IMR-90 (cell line): ENCODE data around the gene PEX10. TPM values are rescaled to one million over a fixed set of nuclear protein-coding genes. Genes with fewer than 3 reads are reported as not detected.

Source experiments
- ATAC-seq: fragments of 200-7000 bp; cut with Tn5 transposase; 2 replicates; pipeline ENCODE4 v1.9.1; 2020; ENCODE audit warnings: low read depth, mild to moderate bottlenecking, moderate library complexity
- BruUV-seq: library from RNA; stranded (reverse); fragments of 400-500 nt; replicated peaks from 2 replicates; lab custom pipeline; 2021; lab: Mats Ljungman, UMichigan
- CTCF ChIA-PET: fragments of 300-600 bp; formaldehyde crosslinking; extraction: SDS; loops from one replicate; lab custom pipeline; 2021; ENCODE audit warnings: antibody characterized with exemption; lab: Yijun Ruan, JAX
- POLR2A ChIA-PET: fragments of 300-600 bp; sonication (Branson Sonifier 250); formaldehyde crosslinking; loops from one replicate; lab custom pipeline; 2022; ENCODE audit warnings: antibody characterized with exemption; ENCODE audit not compliant: unreplicated experiment; lab: Charles Lee
- DNase-seq: peaks from one replicate; pipeline ENCODE4 v3.0.0; 2013
- H2AFZ ChIP-seq: replicated peaks from 2 replicates; pipeline ENCODE3; 2013; ENCODE audit warnings: low read length, mild to moderate bottlenecking; ENCODE audit not compliant: poor library complexity
- H2AK5ac ChIP-seq: 2 replicates; pipeline ENCODE4 v1.6.1; 2013; ENCODE audit warnings: low read depth, low read length, inconsistent platforms
- H2AK9ac ChIP-seq: replicated peaks from 2 replicates; pipeline ENCODE3; 2013; ENCODE audit warnings: mild to moderate bottlenecking, low read depth, low read length, moderate library complexity; ENCODE audit not compliant: poor library complexity
- H2BK120ac ChIP-seq: 2 replicates; pipeline ENCODE4 v1.6.1; 2013; ENCODE audit warnings: low read depth, low read length, inconsistent platforms
- H2BK15ac ChIP-seq: 3 replicates; pipeline ENCODE4 v1.6.1; 2013; ENCODE audit warnings: low read depth, low read length, inconsistent platforms
- H2BK20ac ChIP-seq: 2 replicates; pipeline ENCODE4 v1.6.1; 2013; ENCODE audit warnings: low read depth, mild to moderate bottlenecking, inconsistent platforms, low read length, moderate library complexity
- H2BK5ac ChIP-seq: 2 replicates; pipeline ENCODE4 v1.6.1; 2013; ENCODE audit warnings: mild to moderate bottlenecking, low read depth, low read length, inconsistent platforms; ENCODE audit not compliant: poor library complexity, severe bottlenecking
- H3K14ac ChIP-seq: replicated peaks from 2 replicates; pipeline ENCODE4 v1.6.1; 2013; ENCODE audit warnings: low read depth, low read length, inconsistent platforms
- H3K18ac ChIP-seq: 2 replicates; pipeline ENCODE4 v1.6.1; 2013; ENCODE audit warnings: low read depth, low read length, control low read depth
- H3K23ac ChIP-seq: 2 replicates; pipeline ENCODE4 v1.6.1; 2013; ENCODE audit warnings: low read depth, low read length, inconsistent platforms
- H3K27ac ChIP-seq: 2 replicates; pipeline ENCODE4 v1.5.1; 2013; ENCODE audit warnings: mild to moderate bottlenecking, control low read depth, low read length; ENCODE audit not compliant: insufficient read depth
- H3K27me3 ChIP-seq: 2 replicates; pipeline ENCODE4 v1.6.1; 2013; ENCODE audit warnings: low read length; ENCODE audit not compliant: control insufficient read depth, insufficient read depth
- H3K36me3 ChIP-seq: 2 replicates; pipeline ENCODE4 v1.6.1; 2013; ENCODE audit warnings: low read length, mixed read lengths; ENCODE audit not compliant: control insufficient read depth, insufficient read depth
- H3K4ac ChIP-seq: 2 replicates; pipeline ENCODE4 v1.6.1; 2013; ENCODE audit warnings: low read depth, low read length, inconsistent platforms
- H3K4me1 ChIP-seq: 2 replicates; pipeline ENCODE4 v1.6.1; 2013; ENCODE audit warnings: low read length, mixed read lengths; ENCODE audit not compliant: control insufficient read depth, insufficient read depth
- H3K4me2 ChIP-seq: 2 replicates; pipeline ENCODE4 v1.6.1; 2013; ENCODE audit warnings: low read depth, mild to moderate bottlenecking, control low read depth, low read length, moderate library complexity
- H3K4me3 ChIP-seq: 2 replicates; pipeline ENCODE4 v1.5.1; 2013; ENCODE audit warnings: low read depth, mild to moderate bottlenecking, control low read depth, low read length, moderate library complexity; ENCODE audit not compliant: insufficient read depth
- H3K56ac ChIP-seq: 2 replicates; pipeline ENCODE4 v1.6.1; 2013; ENCODE audit warnings: low read length, inconsistent platforms; ENCODE audit not compliant: insufficient read depth; ENCODE audit errors: extremely low read depth
- H3K79me1 ChIP-seq, 2 experiments: 2 replicates each; pipeline ENCODE4 v1.6.1; 2013; ENCODE audit warnings: low read length in 2 of 2, inconsistent platforms in 1 of 2, low read depth in 1 of 2
- H3K9ac ChIP-seq: 2 replicates; pipeline ENCODE4 v1.6.1; 2013; ENCODE audit warnings: low read depth, low read length, control low read depth
- H3K9me1 ChIP-seq: 2 replicates; pipeline ENCODE4 v1.6.1; 2013; ENCODE audit warnings: low read length, inconsistent platforms; ENCODE audit not compliant: insufficient read depth
- H3K9me3 ChIP-seq: 2 replicates; pipeline ENCODE4 v1.6.1; 2013; ENCODE audit warnings: low read length; ENCODE audit not compliant: control insufficient read depth, insufficient read depth
- H4K20me1 ChIP-seq: 2 replicates; pipeline ENCODE4 v1.6.1; 2013; ENCODE audit warnings: low read length, inconsistent platforms; ENCODE audit not compliant: insufficient read depth
- H4K5ac ChIP-seq: 2 replicates; pipeline ENCODE4 v1.6.1; 2013; ENCODE audit warnings: mild to moderate bottlenecking, low read depth, low read length, control low read depth
- H4K8ac ChIP-seq, 2 experiments: 2 replicates each; pipeline ENCODE4 v1.6.1; 2013; ENCODE audit warnings: low read depth in 2 of 2, low read length in 2 of 2, control low read depth in 1 of 2, inconsistent platforms in 1 of 2
- H4K91ac ChIP-seq: 2 replicates; pipeline ENCODE4 v1.6.1; 2013; ENCODE audit warnings: low read depth, low read length, inconsistent platforms; ENCODE audit not compliant: insufficient read depth
- BHLHE40 ChIP-seq: fragments of 150-350 bp; IDR thresholded peaks from 2 replicates; pipeline ENCODE4 v1.6.1; 2016; ENCODE audit warnings: mild to moderate bottlenecking, low read depth, low read length
- CHD1 ChIP-seq: IDR thresholded peaks from 2 replicates; pipeline ENCODE4 v1.6.1; 2012; ENCODE audit warnings: low read depth, low read length, improper control_type of control experiment
- CTCF ChIP-seq: conservative IDR thresholded peaks from 2 replicates; pipeline ENCODE4 v1.5.1; 2012; ENCODE audit warnings: mild to moderate bottlenecking, low read depth, low read length, improper control_type of control experiment
- ELK1 ChIP-seq: fragments of 150-350 bp; IDR thresholded peaks from 2 replicates; pipeline ENCODE4 v1.6.1; 2016; ENCODE audit warnings: low read depth, mild to moderate bottlenecking, low read length, moderate library complexity, borderline replicate concordance
- MAZ ChIP-seq: IDR thresholded peaks from 2 replicates; pipeline ENCODE4 v1.6.1; 2012; ENCODE audit warnings: low read depth, mild to moderate bottlenecking, low read length, improper control_type of control experiment, moderate library complexity, borderline replicate concordance
- NFE2L2 ChIP-seq: fragments of 150-350 bp; IDR thresholded peaks from 2 replicates; pipeline ENCODE4 v1.6.1; 2016; ENCODE audit warnings: low read depth, mild to moderate bottlenecking, low read length
- RAD21 ChIP-seq: IDR thresholded peaks from 2 replicates; pipeline ENCODE4 v1.6.1; 2012; ENCODE audit warnings: low read length, improper control_type of control experiment
- RCOR1 ChIP-seq: IDR thresholded peaks from 2 replicates; pipeline ENCODE4 v1.6.1; 2012; ENCODE audit warnings: mild to moderate bottlenecking, low read length, improper control_type of control experiment; ENCODE audit not compliant: insufficient replicate concordance
- RFX5 ChIP-seq: IDR thresholded peaks from 2 replicates; pipeline ENCODE4 v1.8.0; 2012; ENCODE audit warnings: low read depth, mild to moderate bottlenecking, low read length, moderate library complexity
- WGBS, 2 experiments: methylation state at CpG; one replicate each; pipeline versions ENCODE4 v1.1.5 to v1.1.7; 2013; ENCODE audit warnings: missing lambda C conversion rate in 2 of 2; ENCODE audit not compliant: insufficient read length in 1 of 2; ENCODE audit errors: extremely low coverage in 2 of 2; 5-methylcytosine and 5-hydroxymethylcytosine counted together
- dilution Hi-C: fragments of 300-500 bp; cut with HindIII; formaldehyde crosslinking; loops from one replicate; pipeline ENCODE4 v1.14.3; 2018; ENCODE audit warnings: low sequenced_read_pairs; ENCODE audit not compliant: unreplicated experiment
- in situ Hi-C: fragments of 300-500 bp; cut with MboI; formaldehyde crosslinking; loops from 3 replicates; pipeline ENCODE4 v1.14.3; 2019; ENCODE audit warnings: low sequenced_read_pairs, inconsistent platforms, mixed read lengths
- intact Hi-C: fragments of 100-400 bp; cut with micrococcal nuclease; formaldehyde crosslinking; loops from 2 replicates; pipeline ENCODE4 v1.10.0; 2022
- polyA plus RNA-seq, 3 experiments: library from polyadenylated mRNA; depleted of rRNA; stranded (reverse); fragments of >200 nt; gene quantifications; 2 replicates each; pipeline ENCODE4 v1.2.3, GENCODE V29; 2012; ENCODE audit warnings: low replicate concordance in 1 of 3
- total RNA-seq: library from RNA; depleted of rRNA; stranded (reverse); fragments of >200 nt; gene quantifications from 2 replicates; pipeline ENCODE4 v1.2.3, GENCODE V29; 2012
- TF ChIP-seq, protein P1 (sequence below): fragments of 150-350 bp; IDR thresholded peaks from 2 replicates; pipeline ENCODE4 v1.6.1; 2017; ENCODE audit warnings: mild to moderate bottlenecking, antibody characterized with exemption, low read length, low read depth

PEX10 gene
- total and polyA plus RNA-seq, 2 of the 4 experiments (the other 2 are of a cell fraction), result 16.9 to 19.7 TPM

DNA sequence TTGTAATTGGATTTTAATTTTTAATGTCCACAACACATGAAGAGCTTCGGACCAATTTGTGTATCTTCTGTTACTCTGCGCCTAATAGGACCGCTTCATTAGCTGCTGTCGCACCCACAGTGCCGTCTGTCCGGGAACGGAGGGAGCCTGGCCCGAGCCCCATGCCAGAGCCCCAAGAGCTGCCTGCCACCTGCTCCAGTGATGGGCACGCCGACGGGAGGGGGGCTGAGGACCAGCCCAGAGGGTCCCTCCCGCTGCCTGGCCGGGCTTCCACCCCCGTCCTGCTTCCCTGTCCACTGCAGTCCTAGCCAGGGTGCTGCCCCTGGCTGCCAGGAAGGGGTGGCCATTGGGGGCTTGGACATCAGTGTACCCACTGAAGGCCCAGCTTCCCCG is 33.5 kb upstream of the PEX10 start:
- H3K36me3 ChIP-seq, result no peaks in the 10 kb centered on the region
- dilution Hi-C loops, result no loop called here
- peak overlapping the region; percentile 41 for H2AFZ ChIP-seq
- H2AK5ac ChIP-seq, result no peak overlapping the region
- H4K91ac ChIP-seq, result no peak overlapping the region
- no peak for TF ChIP-seq RCOR1
- TF ChIP-seq, protein P1, sequence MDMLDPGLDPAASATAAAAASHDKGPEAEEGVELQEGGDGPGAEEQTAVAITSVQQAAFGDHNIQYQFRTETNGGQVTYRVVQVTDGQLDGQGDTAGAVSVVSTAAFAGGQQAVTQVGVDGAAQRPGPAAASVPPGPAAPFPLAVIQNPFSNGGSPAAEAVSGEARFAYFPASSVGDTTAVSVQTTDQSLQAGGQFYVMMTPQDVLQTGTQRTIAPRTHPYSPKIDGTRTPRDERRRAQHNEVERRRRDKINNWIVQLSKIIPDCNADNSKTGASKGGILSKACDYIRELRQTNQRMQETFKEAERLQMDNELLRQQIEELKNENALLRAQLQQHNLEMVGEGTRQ, result no peak
- TF ChIP-seq CTCF, result no peak
- TF ChIP-seq RFX5, result no peak
- TF ChIP-seq CHD1, result no peak
- no peak for TF ChIP-seq BHLHE40
- no peak for TF ChIP-seq MAZ
- no peak for TF ChIP-seq ELK1
- TF ChIP-seq NFE2L2, result no peak
- no peak for TF ChIP-seq RAD21
- H2BK20ac ChIP-seq, result no peak overlapping the region
- H2BK120ac ChIP-seq, result 0 out of 2 replicates have a peak overlapping the region, but pooled peaks have one; percentile 8
- DNase-seq, result no peak
- H3K14ac ChIP-seq, result no peak overlapping the region
- H3K27ac ChIP-seq, result no peak overlapping the region
- H4K8ac ChIP-seq, result no peak overlapping the region
- H3K4me3 ChIP-seq, result no peak overlapping the region
- H4K5ac ChIP-seq, result no peak overlapping the region
- H3K4me1 ChIP-seq, result peaks cover 4% of the 10 kb centered on the region
- ChIA-PET CTCF (no interaction called here), POLR2A (no interaction called here)
- H2AK9ac ChIP-seq, result peak overlapping the region; percentile 89
- BruUV-seq, result no TSS peak
- in situ Hi-C loops, result loop anchor here (25.0 kb wide), 1 partner anchor 616 kb away; the partner anchor contains the start of gene PRDM16
- no peak overlapping the region for H3K4ac ChIP-seq
- no peak overlapping the region for H3K56ac ChIP-seq
- peaks cover 4% of the 10 kb centered on the region; the same call in 1 of the 2 replicates for H3K9me1 ChIP-seq
- 90% methylated on average over 5 of the region's 15 CpGs; no CpG with 5 or more reads in 1 of the 2 experiments for WGBS, 2 experiments
- H3K4me2 ChIP-seq, result no peak overlapping the region
- H3K9ac ChIP-seq, result no peak overlapping the region
- no peaks in the 10 kb centered on the region for H4K20me1 ChIP-seq
- ATAC-seq, result no peak
- H2BK15ac ChIP-seq, result no peak overlapping the region
- no peaks in the 10 kb centered on the region for H3K79me1 ChIP-seq
- intact Hi-C loops, result no loop called here
- no peak overlapping the region for H3K23ac ChIP-seq
- no peaks in the 10 kb centered on the region for H3K9me3 ChIP-seq
- no peak overlapping the region for H3K18ac ChIP-seq
- peaks cover 35% of the 10 kb centered on the region for H3K27me3 ChIP-seq
- H2BK5ac ChIP-seq, result no peak overlapping the region
